ENCODE results near the gene DNASE1L3.

The DNASE1L3 gene

GRCh38 chr3:58173029-58173668 lies 37.6 kb downstream of the DNASE1L3 start:
- Mint-ChIP-seq H3K27ac (no peak overlapping the region), H3K27me3 (ENCODE audit: low read depth) (no peaks in the 10 kb centered on the region), H3K4me3 (no peak overlapping the region), H3K4me1 (ENCODE audit: low read depth) (peaks cover 4% of the 10 kb centered on the region), H3K9me3 (no peaks in the 10 kb centered on the region), H3K36me3 (ENCODE audit: low read depth) (peaks cover 3% of the 10 kb centered on the region)

- no peaks in the 10 kb centered on the region for H3K9me3 Mint-ChIP-seq
- H3K4me1 Mint-ChIP-seq (ENCODE audit: low read depth) = no peaks in the 10 kb centered on the region
- H3K27me3 Mint-ChIP-seq (ENCODE audit: low read depth) = no peaks in the 10 kb centered on the region
- peaks cover 3% of the 10 kb centered on the region for H3K36me3 Mint-ChIP-seq (ENCODE audit: low read depth)
- no peak overlapping the region for H3K27ac Mint-ChIP-seq
- H3K4me3 Mint-ChIP-seq = no peak overlapping the region
Measured at GRCh38 chr3:58171126-58171525, 39.6 kb downstream of the DNASE1L3 start.

- Mint-ChIP-seq H3K9me3 (no peaks in the 10 kb centered on the region), H3K27ac (no peak overlapping the region), H3K36me3 (ENCODE audit: low read depth) (peaks cover 3% of the 10 kb centered on the region)
Measured at GRCh38 chr3:58170376-58170775, 40.4 kb downstream of the DNASE1L3 start.

DNA sequence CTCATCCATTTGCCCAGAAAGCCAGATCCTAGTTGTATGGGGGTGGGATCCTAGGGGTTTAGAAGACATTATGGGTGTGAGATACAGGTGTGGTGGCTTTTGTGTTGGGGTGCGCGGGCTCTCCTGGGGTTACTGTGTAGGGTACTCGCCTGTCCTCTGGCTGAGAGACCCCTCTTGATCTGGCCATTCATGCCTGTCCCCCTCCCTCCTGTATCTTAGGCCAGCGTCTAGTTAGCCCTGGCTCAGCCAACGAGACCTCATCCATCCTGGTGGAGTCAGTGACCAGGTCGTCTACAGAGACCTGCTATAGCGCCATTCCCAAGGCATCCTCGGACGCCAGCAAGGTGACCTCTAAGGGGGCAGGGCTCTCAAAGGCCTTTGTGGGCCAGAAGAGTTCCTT lies 41.4 kb downstream of the DNASE1L3 start:
- Mint-ChIP-seq H3K36me3 (ENCODE audit: low read depth) (peaks cover 3% of the 10 kb centered on the region), H3K4me1 (ENCODE audit: low read depth) (no peaks in the 10 kb centered on the region), H3K9me3 (no peaks in the 10 kb centered on the region), H3K27ac (no peak overlapping the region), H3K4me3 (no peak overlapping the region), H3K27me3 (ENCODE audit: low read depth) (no peaks in the 10 kb centered on the region)

More at GRCh38 chr3:58170376-58170775, 40.4 kb downstream of the DNASE1L3 start:
- no peaks in the 10 kb centered on the region for H3K4me1 Mint-ChIP-seq (ENCODE audit: low read depth)
- H3K4me3 Mint-ChIP-seq = no peak overlapping the region
- H3K27me3 Mint-ChIP-seq (ENCODE audit: low read depth) = no peaks in the 10 kb centered on the region

- no peaks in the 10 kb centered on the region for H3K4me1 Mint-ChIP-seq (ENCODE audit: low read depth)
- no peaks in the 10 kb centered on the region for H3K27me3 Mint-ChIP-seq (ENCODE audit: low read depth)
- H3K27ac Mint-ChIP-seq = no peak overlapping the region
- H3K4me3 Mint-ChIP-seq = no peak overlapping the region
- peaks cover 3% of the 10 kb centered on the region for H3K36me3 Mint-ChIP-seq (ENCODE audit: low read depth)
- no peaks in the 10 kb centered on the region for H3K9me3 Mint-ChIP-seq
Measured at GRCh38 chr3:58168498-58168897, 42.3 kb downstream of the DNASE1L3 start.

DNA sequence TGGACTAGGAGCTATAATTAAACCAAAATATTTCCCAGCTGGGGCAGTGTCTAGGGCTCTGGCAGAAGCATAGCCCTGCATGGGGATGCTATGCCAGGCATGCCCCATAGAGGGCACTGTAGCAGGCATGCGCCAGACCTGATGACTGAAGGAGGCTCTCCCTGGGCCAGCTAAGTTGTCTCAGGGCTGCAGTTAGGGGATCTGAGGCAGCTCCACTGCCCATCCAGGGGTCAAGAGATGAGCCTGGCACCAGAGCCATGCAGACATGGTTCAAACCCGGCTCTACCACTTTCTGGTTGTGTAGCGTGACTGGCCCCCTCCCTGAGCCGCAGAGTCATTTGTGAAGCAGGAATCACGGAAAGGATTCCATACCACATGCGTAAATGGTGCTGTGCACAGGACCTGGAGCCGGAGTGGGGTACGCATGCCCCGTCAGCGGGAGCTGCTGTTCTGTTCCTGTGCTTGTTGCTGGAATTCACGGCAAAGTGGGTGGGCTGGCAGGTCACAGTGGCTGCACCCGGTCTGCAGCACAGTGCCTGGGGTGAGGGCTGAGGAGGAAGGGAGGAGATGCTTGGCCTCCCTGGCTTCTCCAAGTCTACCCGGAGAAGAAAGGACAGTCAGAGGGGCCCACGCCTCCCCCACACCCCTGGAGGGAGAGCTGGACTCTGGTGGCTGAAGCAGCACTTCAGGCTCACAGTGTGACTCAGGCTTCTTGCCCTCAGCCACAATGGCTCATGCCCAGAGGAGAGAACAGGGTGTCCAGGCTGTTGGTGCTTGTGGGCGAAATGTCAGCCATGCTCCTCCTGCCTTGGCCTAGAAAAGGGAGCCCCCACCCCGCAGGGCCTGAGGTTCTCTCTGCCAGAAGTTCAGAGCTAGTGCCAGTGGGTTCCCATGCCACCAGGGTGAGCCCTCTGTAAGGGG lies 43.1 kb downstream of the DNASE1L3 start:
- Mint-ChIP-seq H3K9me3 (no peaks in the 10 kb centered on the region), H3K4me3 (no peak overlapping the region), H3K27me3 (ENCODE audit: low read depth) (no peaks in the 10 kb centered on the region), H3K36me3 (ENCODE audit: low read depth) (peaks cover 5% of the 10 kb centered on the region), H3K27ac (no peak overlapping the region), H3K4me1 (ENCODE audit: low read depth) (no peaks in the 10 kb centered on the region)

DNA sequence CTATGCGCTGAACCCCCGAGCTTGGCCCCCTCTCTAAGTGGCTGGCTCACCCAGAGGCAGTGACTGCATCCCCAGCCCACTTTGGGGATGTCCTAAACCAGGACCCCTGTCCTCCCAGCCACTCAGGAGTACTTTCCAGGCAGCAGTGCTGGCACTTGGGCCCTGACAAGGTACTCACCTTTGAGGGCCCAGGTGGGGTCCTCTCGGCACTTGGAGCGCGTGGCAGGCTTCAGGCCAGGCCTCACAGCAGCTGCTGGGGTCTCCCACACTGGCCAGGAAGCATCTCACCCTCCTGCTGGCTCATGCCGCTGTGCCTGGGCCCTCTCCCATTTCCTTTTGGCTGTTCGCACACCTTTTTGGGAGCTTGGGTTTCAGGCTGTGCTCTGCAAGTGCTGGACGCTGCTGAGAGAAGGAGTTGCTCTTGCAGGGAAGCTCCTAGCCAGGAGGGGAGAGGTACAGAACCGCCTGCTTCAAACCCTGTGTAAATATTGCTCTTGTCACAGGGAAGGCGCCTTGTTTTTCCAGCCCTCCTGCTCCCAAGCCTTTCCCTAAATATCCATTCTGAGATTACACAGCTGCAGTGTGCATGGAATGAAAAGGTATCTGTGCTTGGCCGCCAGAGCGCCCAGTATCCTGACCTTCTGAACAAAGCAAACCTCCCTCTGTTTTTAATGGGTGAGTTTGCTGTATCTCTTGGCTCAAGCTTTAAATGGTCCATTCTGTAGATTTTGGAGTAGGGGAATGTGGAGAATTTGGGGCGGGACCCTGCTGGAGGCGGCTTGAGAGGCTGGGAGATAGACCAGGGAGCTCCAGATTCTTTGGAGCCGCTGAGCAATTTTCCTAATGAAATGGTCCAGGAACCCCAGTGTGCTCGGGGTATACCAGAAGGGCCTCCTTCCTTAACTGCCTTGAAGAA lies 45.6 kb downstream of the DNASE1L3 start:
- Mint-ChIP-seq H3K4me3 (no peak overlapping the region), H3K4me1 (ENCODE audit: low read depth) (peaks cover 2% of the 10 kb centered on the region)

GRCh38 chr3:58164199-58164879 lies 46.4 kb downstream of the DNASE1L3 start:
- H3K4me3 Mint-ChIP-seq = no peak overlapping the region
- H3K27ac Mint-ChIP-seq = no peak overlapping the region
- peaks cover 14% of the 10 kb centered on the region for H3K36me3 Mint-ChIP-seq (ENCODE audit: low read depth)
- H3K27me3 Mint-ChIP-seq (ENCODE audit: low read depth) = no peaks in the 10 kb centered on the region
- H3K4me1 Mint-ChIP-seq (ENCODE audit: low read depth) = peaks cover 2% of the 10 kb centered on the region
- no peaks in the 10 kb centered on the region for H3K9me3 Mint-ChIP-seq

More for the DNA sequence above, 45.6 kb downstream of the DNASE1L3 start:
- Mint-ChIP-seq H3K27me3 (ENCODE audit: low read depth) (no peaks in the 10 kb centered on the region), H3K36me3 (ENCODE audit: low read depth) (peaks cover 15% of the 10 kb centered on the region), H3K9me3 (no peaks in the 10 kb centered on the region), H3K27ac (no peak overlapping the region)

GRCh38 chr3:58163234-58163633 lies 47.5 kb downstream of the DNASE1L3 start:
- peaks cover 2% of the 10 kb centered on the region for H3K4me1 Mint-ChIP-seq (ENCODE audit: low read depth)
- H3K36me3 Mint-ChIP-seq (ENCODE audit: low read depth) = peaks cover 16% of the 10 kb centered on the region
- H3K4me3 Mint-ChIP-seq = no peak overlapping the region
- H3K27ac Mint-ChIP-seq = no peak overlapping the region
- no peaks in the 10 kb centered on the region for H3K27me3 Mint-ChIP-seq (ENCODE audit: low read depth)
- no peaks in the 10 kb centered on the region for H3K9me3 Mint-ChIP-seq

- no peaks in the 10 kb centered on the region for H3K27me3 Mint-ChIP-seq (ENCODE audit: low read depth)
Measured at GRCh38 chr3:58161435-58162398, 49.1 kb downstream of the DNASE1L3 start.

GRCh38 chr3:58160399-58160798 lies 50.4 kb downstream of the DNASE1L3 start:
- Mint-ChIP-seq H3K9me3 (no peaks in the 10 kb centered on the region), H3K4me1 (ENCODE audit: low read depth) (peaks cover 2% of the 10 kb centered on the region), H3K27ac (no peak overlapping the region), H3K36me3 (ENCODE audit: low read depth) (peaks cover 16% of the 10 kb centered on the region), H3K27me3 (ENCODE audit: low read depth) (no peaks in the 10 kb centered on the region), H3K4me3 (no peak overlapping the region)

More at GRCh38 chr3:58161435-58162398, 49.1 kb downstream of the DNASE1L3 start:
- Mint-ChIP-seq H3K4me1 (ENCODE audit: low read depth) (peaks cover 2% of the 10 kb centered on the region), H3K9me3 (no peaks in the 10 kb centered on the region), H3K27ac (no peak overlapping the region), H3K36me3 (ENCODE audit: low read depth) (peaks cover 16% of the 10 kb centered on the region), H3K4me3 (no peak overlapping the region)

DNA sequence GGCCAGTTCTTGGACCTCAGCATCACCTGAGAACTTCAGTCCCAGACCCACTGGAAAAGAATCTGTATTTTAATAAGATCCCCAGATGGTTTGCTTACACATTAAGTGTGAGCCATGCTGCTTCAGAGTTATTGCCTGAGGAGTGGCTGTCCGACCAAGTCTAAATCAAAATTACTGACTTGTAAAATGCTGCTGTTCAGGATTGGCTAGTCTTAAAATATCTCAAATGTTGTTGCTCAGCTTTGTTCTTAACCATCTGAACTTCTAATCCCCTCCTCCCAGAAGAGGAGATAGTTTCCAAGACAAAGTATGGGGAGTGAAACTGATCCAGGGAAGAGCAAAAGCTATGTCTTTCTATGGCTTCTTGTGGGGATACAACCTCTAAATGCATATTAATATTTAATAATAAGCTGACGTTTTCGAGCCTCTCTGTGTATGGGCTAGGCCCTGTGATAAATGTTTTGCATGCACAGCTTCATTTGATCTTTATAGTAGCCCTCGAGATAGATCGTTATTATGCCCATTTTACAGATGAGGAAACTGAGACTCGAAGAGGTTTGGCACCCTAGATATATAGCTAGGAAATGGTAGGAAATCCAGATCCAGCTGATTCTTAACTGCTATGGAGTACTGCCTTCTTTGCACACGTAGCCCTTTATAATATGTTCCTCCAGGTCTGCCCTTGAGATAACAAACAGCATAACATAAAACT lies 52.2 kb downstream of the DNASE1L3 start:
- Mint-ChIP-seq H3K9me3 (no peaks in the 10 kb centered on the region), H3K27me3 (ENCODE audit: low read depth) (no peaks in the 10 kb centered on the region), H3K36me3 (ENCODE audit: low read depth) (peaks cover 16% of the 10 kb centered on the region), H3K4me3 (no peak overlapping the region), H3K27ac (no peak overlapping the region), H3K4me1 (ENCODE audit: low read depth) (peaks cover 2% of the 10 kb centered on the region)
